ENCODE data around the gene TLR4. TPM values are rescaled to one million over a fixed set of nuclear protein-coding genes. Genes with fewer than 3 reads are reported as not detected.

Gene TLR4
- total RNA-seq, 2 donors from 2014 or later, result 13.4 to 20.0 TPM

GRCh38 chr9:117752894-117753293 is 48.7 kb downstream of the TLR4 start:
- no peaks in the 10 kb centered on the region for H3K27me3 ChIP-seq
- no peak overlapping the region for H3K27ac ChIP-seq
- H3K36me3 ChIP-seq, result no peaks in the 10 kb centered on the region
- no peaks in the 10 kb centered on the region for H3K9me3 ChIP-seq
- H3K4me1 ChIP-seq, result no peaks in the 10 kb centered on the region
- H3K4me3 ChIP-seq, result no peak overlapping the region
- no peak for TF ChIP-seq CTCF (IDR thresholded peaks at IDR 0.05)
- DNase-seq (ENCODE audit: low spot score), result no peak

GRCh38 chr9:117757561-117758190 is 53.5 kb downstream of the TLR4 start:
- no peak for TF ChIP-seq CTCF (IDR thresholded peaks at IDR 0.05)
- DNase-seq (ENCODE audit: low spot score), result no peak
- H3K27me3 ChIP-seq, result no peaks in the 10 kb centered on the region
- no peaks in the 10 kb centered on the region for H3K4me1 ChIP-seq
- H3K9me3 ChIP-seq, result no peaks in the 10 kb centered on the region
- no peak overlapping the region for H3K4me3 ChIP-seq
- H3K27ac ChIP-seq, result no peak overlapping the region
- no peaks in the 10 kb centered on the region for H3K36me3 ChIP-seq

GRCh38 chr9:117763314-117763713 is 59.1 kb downstream of the TLR4 start:
- no peaks in the 10 kb centered on the region for H3K36me3 ChIP-seq
- no peak for DNase-seq (ENCODE audit: low spot score)
- H3K27ac ChIP-seq, result no peak overlapping the region
- no peak overlapping the region for H3K4me3 ChIP-seq
- H3K4me1 ChIP-seq, result no peaks in the 10 kb centered on the region
- no peaks in the 10 kb centered on the region for H3K9me3 ChIP-seq
- no peaks in the 10 kb centered on the region for H3K27me3 ChIP-seq
- TF ChIP-seq CTCF (IDR thresholded peaks at IDR 0.05), result no peak

- H3K4me3 ChIP-seq, result no peak overlapping the region
- H3K27ac ChIP-seq, result no peak overlapping the region
- TF ChIP-seq CTCF (IDR thresholded peaks at IDR 0.05), result no peak
- no peaks in the 10 kb centered on the region for H3K4me1 ChIP-seq
- no peak for DNase-seq (ENCODE audit: low spot score)
- H3K27me3 ChIP-seq, result no peaks in the 10 kb centered on the region
- H3K36me3 ChIP-seq, result no peaks in the 10 kb centered on the region
- H3K9me3 ChIP-seq, result no peaks in the 10 kb centered on the region
Observed at GRCh38 chr9:117768750-117769395, 64.7 kb downstream of the TLR4 start.

- no peak overlapping the region for H3K4me3 ChIP-seq
- H3K27ac ChIP-seq, result no peak overlapping the region
- H3K36me3 ChIP-seq, result no peaks in the 10 kb centered on the region
- TF ChIP-seq CTCF (IDR thresholded peaks at IDR 0.05), result no peak
- no peaks in the 10 kb centered on the region for H3K4me1 ChIP-seq
- no peak for DNase-seq (ENCODE audit: low spot score)
- H3K9me3 ChIP-seq, result no peaks in the 10 kb centered on the region
- no peaks in the 10 kb centered on the region for H3K27me3 ChIP-seq
Observed at GRCh38 chr9:117771136-117771535, 66.9 kb downstream of the TLR4 start.

- Histone ChIP-seq H3K27ac (no peak overlapping the region), H3K4me3 (no peak overlapping the region), H3K36me3 (no peaks in the 10 kb centered on the region), H3K4me1 (peaks cover 0 to under 1% of the 10 kb centered on the region in 2 donors), H3K9me3 (no peaks in the 10 kb centered on the region), H3K27me3 (no peaks in the 10 kb centered on the region)
- DNase-seq (ENCODE audit: low spot score), result no peak
- no peak for TF ChIP-seq CTCF (IDR thresholded peaks at IDR 0.05)
Observed at GRCh38 chr9:117772960-117773359, 68.8 kb downstream of the TLR4 start.

All from right atrium auricular region (tissue), 2 donors.